H9 (cell line): ENCODE results near the gene MFGE8. TPM values are rescaled to one million over a fixed set of nuclear protein-coding genes. Genes with fewer than 3 reads are reported as not detected.

Experiments used
- DNase-seq: peaks from one replicate; pipeline ENCODE4 v3.0.0-alpha.2; 2017
- H2AFZ ChIP-seq: one replicate; pipeline ENCODE4 v1.6.1; 2013; ENCODE audit warnings: mild to moderate bottlenecking, low read length, control low read depth, moderate library complexity
- H2AK5ac ChIP-seq: 2 replicates; pipeline ENCODE4 v1.6.1; 2013; ENCODE audit warnings: low read length, control low read depth, mixed read lengths; ENCODE audit not compliant: insufficient read length
- H2BK120ac ChIP-seq: one replicate; pipeline ENCODE4 v1.6.1; 2013; ENCODE audit warnings: low read depth, mild to moderate bottlenecking, low read length, control low read depth, inconsistent platforms; ENCODE audit not compliant: poor library complexity, severe bottlenecking
- H2BK12ac ChIP-seq: 2 replicates; pipeline ENCODE4 v1.6.1; 2013; ENCODE audit warnings: low read length, control low read depth, mixed read lengths, low read depth; ENCODE audit not compliant: insufficient read length
- H2BK15ac ChIP-seq: 2 replicates; pipeline ENCODE4 v1.6.1; 2013; ENCODE audit warnings: low read depth, low read length, control low read depth
- H2BK20ac ChIP-seq: one replicate; pipeline ENCODE4 v1.6.1; 2013; ENCODE audit warnings: low read depth, mild to moderate bottlenecking, low read length, control low read depth, inconsistent platforms; ENCODE audit not compliant: poor library complexity, severe bottlenecking
- H2BK5ac ChIP-seq: 2 replicates; pipeline ENCODE4 v1.6.1; 2013; ENCODE audit warnings: low read length, control low read depth, mixed read lengths; ENCODE audit not compliant: insufficient read length
- H3K14ac ChIP-seq: 2 replicates; pipeline ENCODE4 v1.6.1; 2013; ENCODE audit warnings: low read length, control low read depth; ENCODE audit not compliant: insufficient read depth
- H3K18ac ChIP-seq: 2 replicates; pipeline ENCODE4 v1.6.1; 2013; ENCODE audit warnings: low read depth, mild to moderate bottlenecking, mixed read lengths, low read length, control low read depth; ENCODE audit not compliant: insufficient read length
- H3K23ac ChIP-seq: 2 replicates; pipeline ENCODE4 v1.6.1; 2013; ENCODE audit warnings: low read length, control low read depth, mixed read lengths, low read depth; ENCODE audit not compliant: insufficient read length
- H3K23me2 ChIP-seq: 2 replicates; pipeline ENCODE4 v1.6.1; 2013; ENCODE audit warnings: low read depth, mild to moderate bottlenecking, mixed read lengths, low read length, control low read depth; ENCODE audit not compliant: insufficient read length, poor library complexity, severe bottlenecking
- H3K27ac ChIP-seq: 2 replicates; pipeline ENCODE4 v1.5.1; 2013; ENCODE audit warnings: low read length, control low read depth, mixed read lengths, low read depth; ENCODE audit not compliant: insufficient read length
- H3K27me3 ChIP-seq: 2 replicates; pipeline ENCODE4 v1.6.1; 2013; ENCODE audit warnings: low read length, control low read depth, inconsistent platforms; ENCODE audit not compliant: insufficient read depth
- H3K4ac ChIP-seq: 2 replicates; pipeline ENCODE4 v1.6.1; 2013; ENCODE audit warnings: low read depth, mild to moderate bottlenecking, control low read depth, inconsistent platforms, low read length, moderate library complexity
- H3K4me1 ChIP-seq: 2 replicates; pipeline ENCODE4 v1.6.1; 2013; ENCODE audit warnings: low read length, control low read depth, inconsistent platforms; ENCODE audit not compliant: insufficient read depth
- H3K4me2 ChIP-seq: 2 replicates; pipeline ENCODE4 v1.6.1; 2013; ENCODE audit warnings: low read length, control low read depth, mixed read lengths; ENCODE audit not compliant: insufficient read length, insufficient read depth
- H3K56ac ChIP-seq: 2 replicates; pipeline ENCODE4 v1.6.1; 2013; ENCODE audit warnings: low read depth, mild to moderate bottlenecking, mixed read lengths, low read length, control low read depth; ENCODE audit not compliant: insufficient read length
- H3K79me1 ChIP-seq: 2 replicates; pipeline ENCODE4 v1.6.1; 2013; ENCODE audit warnings: low read depth, mild to moderate bottlenecking, moderate library complexity, low read length, control low read depth, inconsistent platforms; ENCODE audit not compliant: insufficient read depth, poor library complexity, severe bottlenecking
- H3K79me2 ChIP-seq: 2 replicates; pipeline ENCODE4 v1.6.1; 2013; ENCODE audit warnings: low read length, control low read depth, inconsistent platforms; ENCODE audit not compliant: insufficient read depth
- H3K9ac ChIP-seq: 2 replicates; pipeline ENCODE4 v1.6.1; 2013; ENCODE audit warnings: low read length, control low read depth, mixed read lengths; ENCODE audit not compliant: insufficient read length; ENCODE audit errors: extremely low read depth
- H3K9me3 ChIP-seq: one replicate; pipeline ENCODE4 v1.6.1; 2013; ENCODE audit warnings: low read depth, low read length, inconsistent platforms; ENCODE audit not compliant: control insufficient read depth
- H3T11ph ChIP-seq: one replicate; pipeline ENCODE4 v1.6.1; 2013; ENCODE audit warnings: mild to moderate bottlenecking, low read length, control low read depth, inconsistent platforms
- H4K20me1 ChIP-seq: one replicate; pipeline ENCODE4 v1.6.1; 2013; ENCODE audit not compliant: control insufficient read depth, insufficient read length, insufficient read depth
- H4K5ac ChIP-seq: 2 replicates; pipeline ENCODE4 v1.6.1; 2013; ENCODE audit warnings: low read depth, mild to moderate bottlenecking, mixed read lengths, low read length, control low read depth; ENCODE audit not compliant: insufficient read length
- H4K8ac ChIP-seq: replicated peaks from 2 replicates; pipeline ENCODE4 v1.6.1; 2013; ENCODE audit warnings: low read length, control low read depth, mixed read lengths, low read depth; ENCODE audit not compliant: insufficient read length
- H4K91ac ChIP-seq: 2 replicates; pipeline ENCODE4 v1.6.1; 2013; ENCODE audit warnings: low read depth, mild to moderate bottlenecking, moderate library complexity, mixed read lengths, low read length, control low read depth; ENCODE audit not compliant: insufficient read length
- H3K27ac Mint-ChIP-seq, 3 experiments: 2 replicates in 2 of 3; 3 replicates in 1 of 3; pipeline ENCODE4 v1.8.0; 2020 to 2021; ENCODE audit warnings: mixed read lengths in 3 of 3, mild to moderate bottlenecking in 1 of 3, moderate library complexity in 1 of 3
- H3K27me3 Mint-ChIP-seq: 2 replicates; pipeline ENCODE4 v1.8.0; 2021; ENCODE audit warnings: low read depth, mild to moderate bottlenecking, moderate library complexity, mixed read lengths
- H3K36me3 Mint-ChIP-seq, 3 experiments: 2 replicates in 2 of 3; 3 replicates in 1 of 3; pipeline ENCODE4 v1.8.0; 2020 to 2021; ENCODE audit warnings: low read depth in 3 of 3, mixed read lengths in 3 of 3; ENCODE audit not compliant: insufficient read depth in 1 of 3
- H3K4me1 Mint-ChIP-seq, 2 experiments: 2 replicates each; pipeline ENCODE4 v1.8.0; 2020; ENCODE audit warnings: mixed read lengths in 2 of 2
- H3K4me3 Mint-ChIP-seq, 2 experiments: 2 replicates in 1 of 2; 3 replicates in 1 of 2; pipeline ENCODE4 v1.8.0; 2020 to 2021; ENCODE audit warnings: mild to moderate bottlenecking in 2 of 2, mixed read lengths in 2 of 2, moderate library complexity in 1 of 2
- H3K9me3 Mint-ChIP-seq, 2 experiments: 2 replicates in 1 of 2; 3 replicates in 1 of 2; pipeline ENCODE4 v1.8.0; 2020; ENCODE audit warnings: mild to moderate bottlenecking in 2 of 2, mixed read lengths in 2 of 2, moderate library complexity in 1 of 2
- CTCF ChIP-seq: fragments of 200-600 bp; sonication (generic); conservative IDR thresholded peaks from 3 replicates; pipeline ENCODE4 v1.8.0; 2021; ENCODE audit warnings: antibody characterized with exemption, mild to moderate bottlenecking
- WGBS: extraction: QIAGEN DNeasy Blood & Tissue Kit; methylation state at CpG from one replicate; pipeline ENCODE4 v1.1.7; 2013; ENCODE audit warnings: missing lambda C conversion rate, low lambda C conversion rate, mixed read lengths; ENCODE audit not compliant: insufficient read length; ENCODE audit errors: extremely low coverage; 5-methylcytosine and 5-hydroxymethylcytosine counted together
- total RNA-seq: library from RNA; stranded (reverse); gene quantifications from 2 replicates; pipeline ENCODE4 v1.2.1, GENCODE V29; 2021

The MFGE8 gene
- total RNA-seq, 1 experiment from 2014 or later, result 653 TPM

DNA sequence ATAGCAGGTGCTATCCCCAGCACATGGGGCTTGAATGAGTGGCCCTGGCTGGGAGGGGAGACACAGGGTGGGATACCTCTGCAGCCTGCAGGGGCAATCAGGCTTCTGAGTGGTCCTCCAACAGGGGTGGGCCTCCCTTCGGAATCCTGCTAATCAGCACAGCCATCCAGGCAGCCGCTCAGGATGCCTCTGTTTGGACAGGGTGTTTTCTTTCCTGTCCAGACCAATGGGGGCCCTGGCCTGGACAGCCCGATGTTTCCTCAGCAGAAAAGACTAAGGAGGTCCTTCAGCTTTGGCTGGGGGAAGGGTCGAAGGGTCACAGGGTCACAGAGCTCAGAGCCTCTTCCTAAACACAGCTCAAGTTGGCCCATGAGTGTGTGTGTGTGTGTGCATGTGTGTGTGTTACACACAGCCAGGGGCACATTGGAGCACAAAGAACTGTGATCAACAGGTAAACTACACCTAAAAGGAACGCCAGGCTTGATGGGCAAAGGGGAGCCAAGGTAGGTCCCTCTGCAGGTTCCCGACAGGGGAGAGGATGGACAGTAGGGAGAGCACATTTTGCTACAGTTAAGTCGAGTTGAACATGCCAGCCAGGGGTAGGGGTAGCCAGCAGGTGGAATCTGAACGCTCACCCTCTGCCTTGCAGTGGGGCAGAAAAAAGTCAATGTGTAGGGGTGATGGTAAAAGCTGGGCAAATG, 16.7 kb downstream of the MFGE8 start:
- Histone ChIP-seq H2AK5ac (no peak overlapping the region), H3T11ph (no peak overlapping the region), H3K4me2 (no peak overlapping the region), H3K18ac (no peak overlapping the region), H3K14ac (no peak overlapping the region; the same call in 1 of the 2 replicates), H3K27ac (no peak overlapping the region), H3K27me3 (no peaks in the 10 kb centered on the region), H2BK120ac (no peak overlapping the region), H3K79me1 (no peaks in the 10 kb centered on the region), H3K9me3 (no peaks in the 10 kb centered on the region), H3K23me2 (peaks cover 18% of the 10 kb centered on the region), H2BK20ac (no peak overlapping the region), H2AFZ (no peak overlapping the region), H4K20me1 (no peaks in the 10 kb centered on the region), H3K79me2 (no peaks in the 10 kb centered on the region), H3K4ac (no peak overlapping the region), H3K56ac (no peak overlapping the region), H2BK5ac (no peak overlapping the region), H4K5ac (no peak overlapping the region), H4K8ac (no peak overlapping the region), H3K4me1 (peaks cover 12% of the 10 kb centered on the region), H3K23ac (no peak overlapping the region), H4K91ac (no peak overlapping the region), H2BK15ac (no peak overlapping the region), H2BK12ac (no peak overlapping the region), H3K9ac (no peak overlapping the region)
- peaks cover 9% of the 10 kb centered on the region for H3K27me3 Mint-ChIP-seq
- peaks cover 24 to 63% (median 44%) of the 10 kb centered on the region in 3 experiments for H3K36me3 Mint-ChIP-seq
- no peak for DNase-seq
- no peaks in the 10 kb centered on the region for H3K9me3 Mint-ChIP-seq
- no peak for TF ChIP-seq CTCF
- H3K27ac Mint-ChIP-seq, result peak overlapping the region in 2 of 3 experiments; percentile 85 to 93; a peak in 6 of 7 replicates
- H3K4me1 Mint-ChIP-seq, result peaks cover 30 to 58% of the 10 kb centered on the region in 2 experiments
- H3K4me3 Mint-ChIP-seq, result peak overlapping the region in 1 of 2 experiments; percentile 44; a peak in 3 of 5 replicates
- no CpG with 5 or more reads among the region's 8 CpGs for WGBS
